Endodermal cell (in vitro differentiated cells): ENCODE data around the gene HNMT. TPM values are rescaled to one million over a fixed set of nuclear protein-coding genes. Genes with fewer than 3 reads are reported as not detected.

ENCODE experiments used
- DNase-seq: peaks from one replicate; pipeline ENCODE4 v3.0.0-alpha.2; 2017
- H3K27ac ChIP-seq: 2 replicates; pipeline ENCODE4 v1.5.1; 2013; ENCODE audit warnings: mild to moderate bottlenecking, low read depth, low read length, moderate library complexity
- H3K27me3 ChIP-seq: 2 replicates; pipeline ENCODE4 v1.6.1; 2013; ENCODE audit warnings: mild to moderate bottlenecking, low read length, moderate library complexity; ENCODE audit not compliant: insufficient read depth, control insufficient read depth, poor library complexity, severe bottlenecking
- H3K36me3 ChIP-seq: 2 replicates; pipeline ENCODE4 v1.7.0; 2013; ENCODE audit warnings: mild to moderate bottlenecking, low read length, moderate library complexity; ENCODE audit not compliant: control insufficient read depth, insufficient read depth
- H3K4me1 ChIP-seq: one replicate; pipeline ENCODE4 v1.7.0; 2013; ENCODE audit warnings: low read length; ENCODE audit not compliant: control insufficient read depth, insufficient read depth
- H3K4me3 ChIP-seq: 2 replicates; pipeline ENCODE4 v1.5.1; 2013; ENCODE audit warnings: mild to moderate bottlenecking, low read length, moderate library complexity
- H3K9ac ChIP-seq: 2 replicates; pipeline ENCODE4 v1.6.1; 2013; ENCODE audit warnings: mild to moderate bottlenecking, low read length, moderate library complexity; ENCODE audit not compliant: poor library complexity, severe bottlenecking; ENCODE audit errors: extremely low read depth
- H3K9me3 ChIP-seq: 2 replicates; pipeline ENCODE4 v1.6.1; 2013; ENCODE audit warnings: mild to moderate bottlenecking, low read length, moderate library complexity; ENCODE audit not compliant: control insufficient read depth
- H3K27ac Mint-ChIP-seq: 2 replicates; pipeline ENCODE4 v1.8.0; 2020; ENCODE audit warnings: mixed read lengths
- H3K27me3 Mint-ChIP-seq: 2 replicates; pipeline ENCODE4 v1.8.0; 2021; ENCODE audit warnings: mild to moderate bottlenecking, mixed read lengths; ENCODE audit not compliant: insufficient read depth
- H3K36me3 Mint-ChIP-seq: 2 replicates; pipeline ENCODE4 v1.8.0; 2020; ENCODE audit warnings: low read depth, mixed read lengths
- H3K4me1 Mint-ChIP-seq: 2 replicates; pipeline ENCODE4 v1.8.0; 2020; ENCODE audit warnings: mixed read lengths
- H3K4me3 Mint-ChIP-seq: 2 replicates; pipeline ENCODE4 v1.8.0; 2020; ENCODE audit warnings: mild to moderate bottlenecking, moderate library complexity, mixed read lengths
- H3K9me3 Mint-ChIP-seq: 2 replicates; pipeline ENCODE4 v1.8.0; 2020; ENCODE audit warnings: mild to moderate bottlenecking, mixed read lengths
- CTCF ChIP-seq: fragments of 200-600 bp; sonication (generic); conservative IDR thresholded peaks from 2 replicates; pipeline ENCODE4 v1.5.0; 2021; ENCODE audit warnings: antibody characterized with exemption, mild to moderate bottlenecking
- WGBS, 2 experiments: methylation state at CpG; one replicate each; pipeline versions ENCODE4 v1.1.5 to v1.1.7; 2013; ENCODE audit warnings: missing lambda C conversion rate in 2 of 2, mixed read lengths in 1 of 2; ENCODE audit not compliant: insufficient coverage in 1 of 2, insufficient read length in 1 of 2; 5-methylcytosine and 5-hydroxymethylcytosine counted together
- total RNA-seq, 2 donors: library from RNA; stranded (reverse); fragmentation: NEBNext Ultra II Directional in 1 of 2; extraction: Animal tissue kit (Norgen Biotek cat#: 25700) in 1 of 2; gene quantifications; 2 replicates in 1 of 2; 3 replicates in 1 of 2; pipeline ENCODE4 v1.2.1, GENCODE V29; 2021

Gene HNMT
- total RNA-seq, 2 donors from 2014 or later, result 10.6 to 18.0 TPM

DNA sequence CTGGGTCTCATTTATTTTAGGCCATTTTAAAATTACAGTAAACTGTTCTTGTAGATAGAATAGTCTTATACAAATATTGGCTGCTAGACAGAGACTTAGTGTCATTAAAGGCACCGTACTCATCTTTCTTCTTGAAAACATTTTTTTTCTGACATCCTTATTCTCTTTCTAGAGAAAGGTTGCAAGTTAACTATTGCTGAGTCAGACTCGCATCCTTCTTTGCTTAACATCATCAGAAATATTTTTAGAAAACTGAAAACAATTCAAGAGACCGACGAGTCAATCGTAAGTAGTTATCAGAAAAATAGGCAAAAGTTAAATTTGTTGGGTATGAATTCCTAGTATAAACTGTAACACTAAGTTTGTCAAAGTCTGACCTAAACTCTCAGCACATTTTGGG is 72.2 kb downstream of the HNMT start:
- peaks cover 4% of the 10 kb centered on the region for H3K4me1 ChIP-seq
- no peak overlapping the region for H3K4me3 ChIP-seq
- 85 to 92% methylated on average over 4 to 5 of the region's 5 CpGs for WGBS, 2 experiments
- Mint-ChIP-seq H3K4me1 (peaks cover 27% of the 10 kb centered on the region), H3K4me3 (no peak overlapping the region), H3K36me3 (no peaks in the 10 kb centered on the region), H3K27me3 (no peaks in the 10 kb centered on the region), H3K27ac (no peak overlapping the region), H3K9me3 (no peaks in the 10 kb centered on the region)
- H3K27ac ChIP-seq, result no peak overlapping the region
- H3K27me3 ChIP-seq, result no peaks in the 10 kb centered on the region
- no peak for DNase-seq
- H3K9me3 ChIP-seq, result no peaks in the 10 kb centered on the region
- no peak overlapping the region for H3K9ac ChIP-seq
- H3K36me3 ChIP-seq, result no peaks in the 10 kb centered on the region
- no peak for TF ChIP-seq CTCF

DNA sequence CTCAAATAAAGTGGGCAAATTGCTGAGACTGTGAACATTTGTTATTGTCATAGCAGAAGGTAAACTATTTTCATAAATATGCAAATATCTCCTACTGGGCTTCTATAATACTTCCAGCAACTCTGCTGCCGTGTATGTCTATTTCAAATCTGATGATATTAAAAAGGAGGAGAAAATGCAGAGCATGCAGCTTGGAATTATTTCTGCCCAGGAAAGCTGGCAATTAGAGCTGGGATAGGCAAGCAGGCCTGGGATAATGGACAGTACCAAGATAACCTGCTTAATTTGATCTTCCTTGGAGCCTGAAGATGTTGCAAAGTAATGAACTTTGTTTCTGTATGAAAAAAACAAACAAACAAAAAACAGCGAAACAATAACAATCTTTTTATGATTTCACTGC is 72.8 kb downstream of the HNMT start:
- Histone ChIP-seq H3K9me3 (no peaks in the 10 kb centered on the region), H3K27me3 (no peaks in the 10 kb centered on the region), H3K4me1 (peaks cover 4% of the 10 kb centered on the region), H3K27ac (no peak overlapping the region), H3K4me3 (no peak overlapping the region), H3K36me3 (no peaks in the 10 kb centered on the region), H3K9ac (no peak overlapping the region)
- Mint-ChIP-seq H3K36me3 (no peaks in the 10 kb centered on the region), H3K9me3 (no peaks in the 10 kb centered on the region), H3K4me1 (peaks cover 27% of the 10 kb centered on the region), H3K27me3 (no peaks in the 10 kb centered on the region), H3K4me3 (no peak overlapping the region), H3K27ac (no peak overlapping the region)
- no peak for DNase-seq
- no peak for TF ChIP-seq CTCF
- WGBS, 2 experiments, result 98 to 100% methylated on average over 1 to 2 of the region's 2 CpGs

DNA sequence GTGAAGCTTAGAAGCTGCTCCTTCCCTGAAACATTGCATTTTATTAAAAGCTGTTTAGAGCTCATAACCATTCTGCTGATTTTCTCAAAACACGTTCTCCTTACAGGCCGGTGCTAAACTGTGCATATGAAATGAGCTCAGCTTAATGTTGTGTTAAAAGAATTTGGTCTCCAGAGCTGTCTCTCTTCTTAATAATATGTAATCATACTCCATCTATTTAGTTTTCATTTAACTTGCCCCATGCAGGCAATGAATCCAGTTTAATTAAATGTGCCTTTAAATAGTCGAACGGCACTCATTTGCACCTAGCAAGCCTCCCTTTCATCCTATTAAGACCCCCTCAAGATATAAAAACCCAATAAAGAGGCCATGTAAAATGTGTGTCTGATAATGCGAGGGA is 76.3 kb downstream of the HNMT start:
- Mint-ChIP-seq H3K9me3 (peaks cover 3% of the 10 kb centered on the region), H3K36me3 (no peaks in the 10 kb centered on the region), H3K27ac (no peak overlapping the region), H3K4me3 (no peak overlapping the region), H3K27me3 (no peaks in the 10 kb centered on the region), H3K4me1 (peaks cover 16% of the 10 kb centered on the region)
- no peaks in the 10 kb centered on the region for H3K9me3 ChIP-seq
- no peak overlapping the region for H3K4me3 ChIP-seq
- TF ChIP-seq CTCF, result no peak
- DNase-seq, result no peak
- WGBS, 2 experiments, result 92% methylated on average over 5 of the region's 5 CpGs; no CpG with 5 or more reads in 1 of the 2 experiments
- peaks cover 4% of the 10 kb centered on the region for H3K4me1 ChIP-seq
- H3K27ac ChIP-seq, result no peak overlapping the region
- no peaks in the 10 kb centered on the region for H3K36me3 ChIP-seq
- no peak overlapping the region for H3K9ac ChIP-seq
- no peaks in the 10 kb centered on the region for H3K27me3 ChIP-seq
